ENCODE data around the gene ATP2C1. TPM values are rescaled to one million over a fixed set of nuclear protein-coding genes. Genes with fewer than 3 reads are reported as not detected.

ATP2C1 gene
- total RNA-seq, 1 donor from 2014 or later: 102 TPM

- no peaks in the 10 kb centered on the region for H3K4me1 Mint-ChIP-seq (ENCODE audit: unreplicated experiment)
- H3K36me3 Mint-ChIP-seq (ENCODE audit: low read depth, unreplicated experiment): peaks cover 4% of the 10 kb centered on the region
- no peak overlapping the region for H3K27ac Mint-ChIP-seq (ENCODE audit: unreplicated experiment)
- DNase-seq (ENCODE audit: low spot score): no peak
- no peaks in the 10 kb centered on the region for H3K9me3 Mint-ChIP-seq (ENCODE audit: unreplicated experiment)
- H3K4me3 Mint-ChIP-seq (ENCODE audit: unreplicated experiment): no peak overlapping the region
- H3K27me3 Mint-ChIP-seq (ENCODE audit: unreplicated experiment): no peaks in the 10 kb centered on the region
- TF ChIP-seq CTCF (IDR thresholded peaks at IDR 0.05; ENCODE audit: unreplicated experiment): no peak
These were observed 40.7 kb downstream of the ATP2C1 start for GRCh38 chr3:130934442-130935089.

- no peak for TF ChIP-seq CTCF (IDR thresholded peaks at IDR 0.05; ENCODE audit: unreplicated experiment)
- Mint-ChIP-seq H3K4me3 (ENCODE audit: unreplicated experiment) (no peak overlapping the region), H3K27me3 (ENCODE audit: unreplicated experiment) (no peaks in the 10 kb centered on the region), H3K9me3 (ENCODE audit: unreplicated experiment) (no peaks in the 10 kb centered on the region), H3K27ac (ENCODE audit: unreplicated experiment) (no peak overlapping the region), H3K4me1 (ENCODE audit: unreplicated experiment) (no peaks in the 10 kb centered on the region), H3K36me3 (ENCODE audit: low read depth, unreplicated experiment) (peaks cover 4% of the 10 kb centered on the region)
- no peak for DNase-seq (ENCODE audit: low spot score)
These were observed 42.0 kb downstream of the ATP2C1 start for GRCh38 chr3:130935761-130936492.

GRCh38 chr3:130939753-130940152, 45.9 kb downstream of the ATP2C1 start:
- no peak overlapping the region for H3K4me3 Mint-ChIP-seq (ENCODE audit: unreplicated experiment)
- H3K27me3 Mint-ChIP-seq (ENCODE audit: unreplicated experiment): no peaks in the 10 kb centered on the region
- H3K4me1 Mint-ChIP-seq (ENCODE audit: unreplicated experiment): no peaks in the 10 kb centered on the region
- H3K9me3 Mint-ChIP-seq (ENCODE audit: unreplicated experiment): no peaks in the 10 kb centered on the region
- no peak for DNase-seq (ENCODE audit: low spot score)
- no peak for TF ChIP-seq CTCF (IDR thresholded peaks at IDR 0.05; ENCODE audit: unreplicated experiment)
- no peak overlapping the region for H3K27ac Mint-ChIP-seq (ENCODE audit: unreplicated experiment)
- H3K36me3 Mint-ChIP-seq (ENCODE audit: low read depth, unreplicated experiment): peaks cover 16% of the 10 kb centered on the region

GRCh38 chr3:130941793-130942192, 47.9 kb downstream of the ATP2C1 start:
- Mint-ChIP-seq H3K36me3 (ENCODE audit: low read depth, unreplicated experiment) (peaks cover 23% of the 10 kb centered on the region), H3K27me3 (ENCODE audit: unreplicated experiment) (no peaks in the 10 kb centered on the region), H3K4me3 (ENCODE audit: unreplicated experiment) (no peak overlapping the region), H3K27ac (ENCODE audit: unreplicated experiment) (no peak overlapping the region), H3K4me1 (ENCODE audit: unreplicated experiment) (no peaks in the 10 kb centered on the region), H3K9me3 (ENCODE audit: unreplicated experiment) (no peaks in the 10 kb centered on the region)
- no peak for TF ChIP-seq CTCF (IDR thresholded peaks at IDR 0.05; ENCODE audit: unreplicated experiment)
- no peak for DNase-seq (ENCODE audit: low spot score)

- Mint-ChIP-seq H3K27me3 (ENCODE audit: unreplicated experiment) (no peaks in the 10 kb centered on the region), H3K4me3 (ENCODE audit: unreplicated experiment) (no peak overlapping the region), H3K36me3 (ENCODE audit: low read depth, unreplicated experiment) (peaks cover 25% of the 10 kb centered on the region), H3K9me3 (ENCODE audit: unreplicated experiment) (no peaks in the 10 kb centered on the region), H3K27ac (ENCODE audit: unreplicated experiment) (no peak overlapping the region), H3K4me1 (ENCODE audit: unreplicated experiment) (no peaks in the 10 kb centered on the region)
- no peak for DNase-seq (ENCODE audit: low spot score)
- no peak for TF ChIP-seq CTCF (IDR thresholded peaks at IDR 0.05; ENCODE audit: unreplicated experiment)
These were observed 53.0 kb downstream of the ATP2C1 start for GRCh38 chr3:130946882-130947281.
